H9 (cell line): ENCODE data around the gene TMEM150B. TPM values are rescaled to one million over a fixed set of nuclear protein-coding genes. Genes with fewer than 3 reads are reported as not detected.

ENCODE experiments used
- DNase-seq: peaks from one replicate; pipeline ENCODE4 v3.0.0-alpha.2; 2017
- H2AFZ ChIP-seq: one replicate; pipeline ENCODE4 v1.6.1; 2013; ENCODE audit warnings: mild to moderate bottlenecking, low read length, control low read depth, moderate library complexity
- H2AK5ac ChIP-seq: 2 replicates; pipeline ENCODE4 v1.6.1; 2013; ENCODE audit warnings: low read length, control low read depth, mixed read lengths; ENCODE audit not compliant: insufficient read length
- H2BK120ac ChIP-seq: one replicate; pipeline ENCODE4 v1.6.1; 2013; ENCODE audit warnings: low read depth, mild to moderate bottlenecking, low read length, control low read depth, inconsistent platforms; ENCODE audit not compliant: poor library complexity, severe bottlenecking
- H2BK12ac ChIP-seq: 2 replicates; pipeline ENCODE4 v1.6.1; 2013; ENCODE audit warnings: low read length, control low read depth, mixed read lengths, low read depth; ENCODE audit not compliant: insufficient read length
- H2BK15ac ChIP-seq: 2 replicates; pipeline ENCODE4 v1.6.1; 2013; ENCODE audit warnings: low read depth, low read length, control low read depth
- H2BK20ac ChIP-seq: one replicate; pipeline ENCODE4 v1.6.1; 2013; ENCODE audit warnings: low read depth, mild to moderate bottlenecking, low read length, control low read depth, inconsistent platforms; ENCODE audit not compliant: poor library complexity, severe bottlenecking
- H2BK5ac ChIP-seq: 2 replicates; pipeline ENCODE4 v1.6.1; 2013; ENCODE audit warnings: low read length, control low read depth, mixed read lengths; ENCODE audit not compliant: insufficient read length
- H3K14ac ChIP-seq: 2 replicates; pipeline ENCODE4 v1.6.1; 2013; ENCODE audit warnings: low read length, control low read depth; ENCODE audit not compliant: insufficient read depth
- H3K18ac ChIP-seq: 2 replicates; pipeline ENCODE4 v1.6.1; 2013; ENCODE audit warnings: low read depth, mild to moderate bottlenecking, mixed read lengths, low read length, control low read depth; ENCODE audit not compliant: insufficient read length
- H3K23ac ChIP-seq: 2 replicates; pipeline ENCODE4 v1.6.1; 2013; ENCODE audit warnings: low read length, control low read depth, mixed read lengths, low read depth; ENCODE audit not compliant: insufficient read length
- H3K23me2 ChIP-seq: 2 replicates; pipeline ENCODE4 v1.6.1; 2013; ENCODE audit warnings: low read depth, mild to moderate bottlenecking, mixed read lengths, low read length, control low read depth; ENCODE audit not compliant: insufficient read length, poor library complexity, severe bottlenecking
- H3K27ac ChIP-seq: 2 replicates; pipeline ENCODE4 v1.5.1; 2013; ENCODE audit warnings: low read length, control low read depth, mixed read lengths, low read depth; ENCODE audit not compliant: insufficient read length
- H3K27me3 ChIP-seq: 2 replicates; pipeline ENCODE4 v1.6.1; 2013; ENCODE audit warnings: low read length, control low read depth, inconsistent platforms; ENCODE audit not compliant: insufficient read depth
- H3K4ac ChIP-seq: 2 replicates; pipeline ENCODE4 v1.6.1; 2013; ENCODE audit warnings: low read depth, mild to moderate bottlenecking, control low read depth, inconsistent platforms, low read length, moderate library complexity
- H3K4me1 ChIP-seq: 2 replicates; pipeline ENCODE4 v1.6.1; 2013; ENCODE audit warnings: low read length, control low read depth, inconsistent platforms; ENCODE audit not compliant: insufficient read depth
- H3K4me2 ChIP-seq: 2 replicates; pipeline ENCODE4 v1.6.1; 2013; ENCODE audit warnings: low read length, control low read depth, mixed read lengths; ENCODE audit not compliant: insufficient read length, insufficient read depth
- H3K56ac ChIP-seq: 2 replicates; pipeline ENCODE4 v1.6.1; 2013; ENCODE audit warnings: low read depth, mild to moderate bottlenecking, mixed read lengths, low read length, control low read depth; ENCODE audit not compliant: insufficient read length
- H3K79me1 ChIP-seq: 2 replicates; pipeline ENCODE4 v1.6.1; 2013; ENCODE audit warnings: low read depth, mild to moderate bottlenecking, moderate library complexity, low read length, control low read depth, inconsistent platforms; ENCODE audit not compliant: insufficient read depth, poor library complexity, severe bottlenecking
- H3K79me2 ChIP-seq: 2 replicates; pipeline ENCODE4 v1.6.1; 2013; ENCODE audit warnings: low read length, control low read depth, inconsistent platforms; ENCODE audit not compliant: insufficient read depth
- H3K9ac ChIP-seq: 2 replicates; pipeline ENCODE4 v1.6.1; 2013; ENCODE audit warnings: low read length, control low read depth, mixed read lengths; ENCODE audit not compliant: insufficient read length; ENCODE audit errors: extremely low read depth
- H3K9me3 ChIP-seq: one replicate; pipeline ENCODE4 v1.6.1; 2013; ENCODE audit warnings: low read depth, low read length, inconsistent platforms; ENCODE audit not compliant: control insufficient read depth
- H3T11ph ChIP-seq: one replicate; pipeline ENCODE4 v1.6.1; 2013; ENCODE audit warnings: mild to moderate bottlenecking, low read length, control low read depth, inconsistent platforms
- H4K20me1 ChIP-seq: one replicate; pipeline ENCODE4 v1.6.1; 2013; ENCODE audit not compliant: control insufficient read depth, insufficient read length, insufficient read depth
- H4K5ac ChIP-seq: 2 replicates; pipeline ENCODE4 v1.6.1; 2013; ENCODE audit warnings: low read depth, mild to moderate bottlenecking, mixed read lengths, low read length, control low read depth; ENCODE audit not compliant: insufficient read length
- H4K8ac ChIP-seq: replicated peaks from 2 replicates; pipeline ENCODE4 v1.6.1; 2013; ENCODE audit warnings: low read length, control low read depth, mixed read lengths, low read depth; ENCODE audit not compliant: insufficient read length
- H4K91ac ChIP-seq: 2 replicates; pipeline ENCODE4 v1.6.1; 2013; ENCODE audit warnings: low read depth, mild to moderate bottlenecking, moderate library complexity, mixed read lengths, low read length, control low read depth; ENCODE audit not compliant: insufficient read length
- H3K27ac Mint-ChIP-seq, 3 experiments: 2 replicates in 2 of 3; 3 replicates in 1 of 3; pipeline ENCODE4 v1.8.0; 2020 to 2021; ENCODE audit warnings: mixed read lengths in 3 of 3, mild to moderate bottlenecking in 1 of 3, moderate library complexity in 1 of 3
- H3K27me3 Mint-ChIP-seq: 2 replicates; pipeline ENCODE4 v1.8.0; 2021; ENCODE audit warnings: low read depth, mild to moderate bottlenecking, moderate library complexity, mixed read lengths
- H3K36me3 Mint-ChIP-seq, 3 experiments: 2 replicates in 2 of 3; 3 replicates in 1 of 3; pipeline ENCODE4 v1.8.0; 2020 to 2021; ENCODE audit warnings: low read depth in 3 of 3, mixed read lengths in 3 of 3; ENCODE audit not compliant: insufficient read depth in 1 of 3
- H3K4me1 Mint-ChIP-seq, 2 experiments: 2 replicates each; pipeline ENCODE4 v1.8.0; 2020; ENCODE audit warnings: mixed read lengths in 2 of 2
- H3K4me3 Mint-ChIP-seq, 2 experiments: 2 replicates in 1 of 2; 3 replicates in 1 of 2; pipeline ENCODE4 v1.8.0; 2020 to 2021; ENCODE audit warnings: mild to moderate bottlenecking in 2 of 2, mixed read lengths in 2 of 2, moderate library complexity in 1 of 2
- H3K9me3 Mint-ChIP-seq, 2 experiments: 2 replicates in 1 of 2; 3 replicates in 1 of 2; pipeline ENCODE4 v1.8.0; 2020; ENCODE audit warnings: mild to moderate bottlenecking in 2 of 2, mixed read lengths in 2 of 2, moderate library complexity in 1 of 2
- WGBS: extraction: QIAGEN DNeasy Blood & Tissue Kit; methylation state at CpG from one replicate; pipeline ENCODE4 v1.1.7; 2013; ENCODE audit warnings: missing lambda C conversion rate, low lambda C conversion rate, mixed read lengths; ENCODE audit not compliant: insufficient read length; ENCODE audit errors: extremely low coverage; 5-methylcytosine and 5-hydroxymethylcytosine counted together
- total RNA-seq: library from RNA; stranded (reverse); gene quantifications from 2 replicates; pipeline ENCODE4 v1.2.1, GENCODE V29; 2021
- TF ChIP-seq, protein P1 (sequence below): fragments of 200-600 bp; sonication (generic); conservative IDR thresholded peaks from 3 replicates; pipeline ENCODE4 v1.8.0; 2021; ENCODE audit warnings: antibody characterized with exemption, mild to moderate bottlenecking

The TMEM150B gene
- total RNA-seq, 1 experiment from 2014 or later = 0.63 TPM

DNA sequence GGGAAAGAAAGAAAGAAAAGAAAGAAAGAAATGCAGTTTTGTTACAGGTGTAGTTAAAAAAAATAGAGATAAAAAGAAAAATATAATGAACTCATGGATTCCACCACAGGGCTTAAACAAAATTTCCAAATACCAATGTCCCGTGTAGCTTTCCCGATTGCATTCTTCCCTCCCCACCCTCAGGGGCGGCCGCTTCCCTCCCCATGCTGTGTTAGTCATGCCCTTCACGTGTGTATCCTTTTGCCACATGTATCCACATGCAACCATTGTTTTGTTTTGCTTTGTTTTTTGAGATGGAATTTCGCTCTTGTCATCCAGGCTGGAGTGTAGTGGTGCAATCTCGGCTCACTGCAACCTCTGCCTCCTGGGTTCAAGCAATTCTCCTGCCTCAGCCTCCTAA, 11.0 kb upstream of the TMEM150B start:
- Histone ChIP-seq H4K20me1 (no peaks in the 10 kb centered on the region), H3K9me3 (no peaks in the 10 kb centered on the region), H3K4ac (no peak overlapping the region), H3K14ac (no peak overlapping the region), H2BK12ac (no peak overlapping the region), H3K56ac (no peak overlapping the region), H4K91ac (no peak overlapping the region), H3K79me1 (no peaks in the 10 kb centered on the region), H4K5ac (no peak overlapping the region), H3K23ac (no peak overlapping the region), H3K27me3 (no peaks in the 10 kb centered on the region; the same call in 1 of the 2 replicates), H3K4me1 (no peaks in the 10 kb centered on the region; the same call in 1 of the 2 replicates), H2AK5ac (no peak overlapping the region), H3K9ac (no peak overlapping the region), H2BK15ac (no peak overlapping the region), H2BK20ac (no peak overlapping the region), H3K27ac (no peak overlapping the region), H3K18ac (no peak overlapping the region), H2AFZ (no peak overlapping the region), H2BK120ac (no peak overlapping the region), H3K4me2 (no peak overlapping the region), H4K8ac (no peak overlapping the region), H3K23me2 (peaks cover 17% of the 10 kb centered on the region), H3T11ph (no peak overlapping the region), H2BK5ac (no peak overlapping the region), H3K79me2 (no peaks in the 10 kb centered on the region)
- H3K27me3 Mint-ChIP-seq = peaks cover 26% of the 10 kb centered on the region
- no peak overlapping the region for H3K4me3 Mint-ChIP-seq
- no peak for DNase-seq
- H3K9me3 Mint-ChIP-seq = no peaks in the 10 kb centered on the region; a peak in 1 of 5 replicates
- H3K36me3 Mint-ChIP-seq = no peaks in the 10 kb centered on the region; a peak in 1 of 7 replicates
- peaks cover 7 to 15% of the 10 kb centered on the region in 2 experiments for H3K4me1 Mint-ChIP-seq
- no CpG with 5 or more reads among the region's 7 CpGs for whole genome bisulfite sequencing
- TF ChIP-seq, protein P1, sequence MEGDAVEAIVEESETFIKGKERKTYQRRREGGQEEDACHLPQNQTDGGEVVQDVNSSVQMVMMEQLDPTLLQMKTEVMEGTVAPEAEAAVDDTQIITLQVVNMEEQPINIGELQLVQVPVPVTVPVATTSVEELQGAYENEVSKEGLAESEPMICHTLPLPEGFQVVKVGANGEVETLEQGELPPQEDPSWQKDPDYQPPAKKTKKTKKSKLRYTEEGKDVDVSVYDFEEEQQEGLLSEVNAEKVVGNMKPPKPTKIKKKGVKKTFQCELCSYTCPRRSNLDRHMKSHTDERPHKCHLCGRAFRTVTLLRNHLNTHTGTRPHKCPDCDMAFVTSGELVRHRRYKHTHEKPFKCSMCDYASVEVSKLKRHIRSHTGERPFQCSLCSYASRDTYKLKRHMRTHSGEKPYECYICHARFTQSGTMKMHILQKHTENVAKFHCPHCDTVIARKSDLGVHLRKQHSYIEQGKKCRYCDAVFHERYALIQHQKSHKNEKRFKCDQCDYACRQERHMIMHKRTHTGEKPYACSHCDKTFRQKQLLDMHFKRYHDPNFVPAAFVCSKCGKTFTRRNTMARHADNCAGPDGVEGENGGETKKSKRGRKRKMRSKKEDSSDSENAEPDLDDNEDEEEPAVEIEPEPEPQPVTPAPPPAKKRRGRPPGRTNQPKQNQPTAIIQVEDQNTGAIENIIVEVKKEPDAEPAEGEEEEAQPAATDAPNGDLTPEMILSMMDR = no peak
- peak overlapping the region in 1 of 3 experiments; percentile 6; a peak in 1 of 7 replicates for H3K27ac Mint-ChIP-seq
